Smooth muscle cell of the umbilical artery (primary cell): ENCODE measurements around the gene ZXDC. TPM values are rescaled to one million over a fixed set of nuclear protein-coding genes. Genes with fewer than 3 reads are reported as not detected.

Source experiments
- total RNA-seq: library from RNA; depleted of rRNA; stranded (reverse); fragments of >200 nt; gene quantifications from 2 replicates; pipeline ENCODE4 v1.2.3, GENCODE V29; 2014

The ZXDC gene
- total RNA-seq = 19.9 and 23.9 TPM in 2 replicates

GRCh38 chr3:126475413-126476114 is at the start of gene ZXDC:
ZXDC (minus strand) TSS chr3:126475891; CDS start chr3:126475865, 26 bp downstream.

GRCh38 chr3:126523745-126524428 is 48.2 kb upstream of the ZXDC start, which contains the start of gene CHST13:
CHST13 (plus strand) TSS chr3:126524155; CDS start chr3:126524333, 178 bp downstream.

GRCh38 chr3:126517291-126517951 is 41.7 kb upstream of the ZXDC start, which contains the start of gene UROC1:
UROC1 (minus strand) TSS chr3:126517773; CDS start chr3:126517719, 54 bp downstream.

GRCh38 chr3:126394179-126394976 is 81.3 kb downstream of the ZXDC start, which contains the start of gene CFAP100:
CFAP100 (plus strand) TSS chr3:126394909; CDS start chr3:126396001, 1,092 bp downstream.

Other genes with a start within 250 kb of the ZXDC start
- 0.59 TPM in 1 of 2 replicates, not detected in the other for gene KLF15, start 118.5 kb downstream of the ZXDC start, total RNA-seq
- not detected in 2 replicates for gene CFAP100, start 81.0 kb downstream of the ZXDC start, total RNA-seq
- not detected in 2 replicates for gene UROC1, start 41.9 kb upstream of the ZXDC start, total RNA-seq
- gene CHST13, start 48.3 kb upstream of the ZXDC start, total RNA-seq = not detected in 2 replicates
- not detected in 2 replicates for gene C3orf22, start 83.0 kb upstream of the ZXDC start, total RNA-seq
- gene TXNRD3, start 179.2 kb upstream of the ZXDC start, total RNA-seq = 7.1 and 11.6 TPM in 2 replicates
- gene CHCHD6, start 228.3 kb upstream of the ZXDC start, total RNA-seq = 13.1 and 14.0 TPM in 2 replicates